ENCODE results near the gene R3HDM4. TPM values are rescaled to one million over a fixed set of nuclear protein-coding genes. Genes with fewer than 3 reads are reported as not detected.

Gene R3HDM4
- polyA plus RNA-seq, 1 donor, result 28.6 TPM

GRCh38 chr19:947090-947706, 34.2 kb upstream of the R3HDM4 start:
- no peak for DNase-seq

DNA sequence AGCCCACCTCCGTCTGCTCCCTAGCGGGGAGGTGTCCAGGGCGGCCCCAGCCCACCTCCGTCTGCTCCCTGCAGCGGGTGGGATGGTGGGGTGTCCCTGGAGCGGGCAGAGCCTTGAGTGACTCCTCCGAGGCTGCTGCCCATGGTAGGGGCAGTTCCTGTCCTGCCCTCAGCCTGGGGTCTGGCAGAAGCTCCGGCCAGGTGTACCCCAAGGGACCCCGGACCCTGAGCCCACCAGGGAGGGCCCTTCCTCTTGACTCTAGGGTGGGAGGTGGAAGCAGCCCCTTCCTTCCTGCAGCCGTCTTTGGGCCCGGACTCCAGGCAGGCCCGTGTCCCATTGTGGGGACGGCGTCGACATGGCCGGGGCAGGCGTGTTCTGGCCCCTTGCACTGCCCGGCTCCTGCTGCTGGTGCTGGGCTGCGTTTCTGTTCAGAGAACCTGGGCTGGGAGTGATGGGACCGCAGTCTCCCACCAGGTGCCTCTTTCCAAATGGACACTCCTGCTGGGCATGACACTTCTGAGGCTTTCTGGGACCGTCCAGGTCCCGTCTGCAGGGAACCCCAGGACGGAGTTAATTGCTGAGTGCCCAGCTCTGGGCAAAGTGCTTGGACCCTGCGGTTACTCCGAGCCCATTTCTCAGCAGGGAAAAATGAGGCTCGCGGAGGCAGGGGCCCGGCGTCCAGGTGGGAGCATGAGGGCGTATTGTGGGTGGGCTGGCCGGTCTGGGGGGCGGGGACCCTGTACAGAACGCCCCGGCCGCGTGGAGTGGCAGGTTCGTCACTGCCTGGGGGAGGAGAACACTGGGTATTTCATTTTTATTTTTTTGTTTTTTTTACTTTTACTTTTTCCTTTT, 32.6 kb upstream of the R3HDM4 start:
- DNase-seq, result no peak

- DNase-seq, result no peak
Observed at GRCh38 chr19:944663-945241, 31.7 kb upstream of the R3HDM4 start.

- no peak for DNase-seq
Observed at GRCh38 chr19:944171-944567, 31.1 kb upstream of the R3HDM4 start.

DNA sequence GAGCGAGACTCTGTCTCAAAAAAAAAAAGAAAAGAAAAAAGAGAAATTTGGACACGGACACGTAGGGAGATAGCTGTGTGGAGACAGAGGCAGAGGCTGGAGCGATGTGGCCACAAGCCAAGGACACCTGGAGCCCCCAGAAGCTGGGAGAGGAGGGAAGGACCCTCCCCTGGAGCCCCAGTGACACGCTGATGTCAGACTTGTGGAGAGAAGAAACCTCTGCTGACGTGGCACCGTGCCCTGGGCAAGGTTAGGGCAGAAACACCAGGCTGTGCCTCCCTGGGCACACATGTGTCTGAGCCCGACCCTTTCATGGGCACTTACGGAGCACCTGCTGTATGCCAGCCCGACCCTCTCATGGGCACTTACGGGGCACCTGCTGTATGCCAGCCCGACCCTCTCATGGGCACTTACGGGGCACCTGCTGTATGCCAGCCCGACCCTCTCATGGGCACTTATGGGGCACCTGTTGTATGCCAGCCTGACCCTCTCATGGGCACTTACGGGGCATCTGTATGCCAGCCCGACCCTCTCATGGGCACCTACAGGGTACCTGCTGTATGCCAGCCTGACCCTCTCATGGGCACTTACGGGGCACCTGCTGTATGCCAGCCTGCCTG, 30.6 kb upstream of the R3HDM4 start:
- no peak for DNase-seq

DNA sequence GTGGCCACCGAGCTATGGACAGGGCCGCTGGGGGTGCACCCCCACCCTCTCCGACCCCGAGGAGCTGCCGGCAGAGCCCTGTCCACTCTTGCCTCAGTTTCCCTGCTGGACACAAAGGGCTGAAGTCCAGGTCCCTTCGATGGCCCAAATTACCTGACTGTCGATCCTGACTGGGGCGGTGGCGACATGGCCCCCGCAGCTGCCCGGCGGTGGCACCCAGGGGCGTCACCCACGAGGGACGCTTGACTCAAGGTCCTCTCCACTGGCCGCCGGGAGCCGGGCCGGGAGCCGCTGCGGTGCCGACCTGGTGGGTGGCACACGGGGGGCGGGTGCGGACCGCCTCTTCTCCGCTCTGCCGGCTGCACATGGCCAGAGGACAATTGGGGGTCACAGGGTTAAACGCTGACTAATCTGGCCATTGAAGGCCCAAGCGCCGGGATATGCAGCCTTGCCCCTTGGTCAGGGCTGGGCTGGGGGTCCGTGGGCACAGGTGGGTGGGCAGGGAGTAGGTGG, 29.2 kb upstream of the R3HDM4 start:
- DNase-seq, result no peak

DNA sequence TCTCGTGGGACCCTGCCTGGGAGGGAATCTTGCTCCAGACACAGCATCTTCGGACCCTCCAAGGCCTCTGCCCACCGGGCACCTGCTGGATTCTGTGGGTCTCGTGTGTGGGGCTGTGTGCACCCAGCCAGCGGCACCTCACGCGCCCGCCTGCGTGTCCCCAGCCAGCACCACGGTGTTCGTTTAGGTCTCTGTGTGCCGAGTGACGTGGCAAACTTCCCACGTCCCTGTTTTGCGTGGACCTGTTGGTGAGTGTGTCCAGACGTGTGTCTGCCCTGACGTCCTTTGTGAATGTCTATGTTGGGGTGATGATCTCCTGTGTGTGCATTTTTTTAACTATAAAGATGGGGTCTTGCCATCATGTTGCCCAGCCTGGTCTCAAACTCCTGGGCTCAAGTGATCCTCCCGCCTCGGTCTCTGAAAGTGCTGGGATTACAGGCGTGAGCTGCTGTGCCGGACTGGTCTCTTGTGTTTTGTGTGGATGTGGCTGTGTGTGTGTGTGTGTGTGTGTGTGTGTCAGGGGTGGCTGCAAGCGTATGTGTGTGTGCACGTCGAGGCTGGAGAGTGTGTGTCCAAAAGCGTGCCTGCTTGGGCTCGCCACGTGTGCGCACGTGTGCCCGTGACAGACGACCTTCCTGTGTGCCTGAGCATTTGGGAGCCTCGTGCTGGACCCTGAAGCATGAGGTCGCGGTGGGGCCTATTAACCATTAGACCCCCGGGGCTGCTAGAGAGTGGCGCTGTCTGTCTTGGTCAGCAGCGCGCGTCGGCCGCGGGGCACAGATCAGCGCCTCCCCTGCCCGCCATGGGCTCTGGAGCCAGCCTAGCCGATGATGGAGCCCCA, 28.5 kb upstream of the R3HDM4 start:
- no peak for DNase-seq

DNA sequence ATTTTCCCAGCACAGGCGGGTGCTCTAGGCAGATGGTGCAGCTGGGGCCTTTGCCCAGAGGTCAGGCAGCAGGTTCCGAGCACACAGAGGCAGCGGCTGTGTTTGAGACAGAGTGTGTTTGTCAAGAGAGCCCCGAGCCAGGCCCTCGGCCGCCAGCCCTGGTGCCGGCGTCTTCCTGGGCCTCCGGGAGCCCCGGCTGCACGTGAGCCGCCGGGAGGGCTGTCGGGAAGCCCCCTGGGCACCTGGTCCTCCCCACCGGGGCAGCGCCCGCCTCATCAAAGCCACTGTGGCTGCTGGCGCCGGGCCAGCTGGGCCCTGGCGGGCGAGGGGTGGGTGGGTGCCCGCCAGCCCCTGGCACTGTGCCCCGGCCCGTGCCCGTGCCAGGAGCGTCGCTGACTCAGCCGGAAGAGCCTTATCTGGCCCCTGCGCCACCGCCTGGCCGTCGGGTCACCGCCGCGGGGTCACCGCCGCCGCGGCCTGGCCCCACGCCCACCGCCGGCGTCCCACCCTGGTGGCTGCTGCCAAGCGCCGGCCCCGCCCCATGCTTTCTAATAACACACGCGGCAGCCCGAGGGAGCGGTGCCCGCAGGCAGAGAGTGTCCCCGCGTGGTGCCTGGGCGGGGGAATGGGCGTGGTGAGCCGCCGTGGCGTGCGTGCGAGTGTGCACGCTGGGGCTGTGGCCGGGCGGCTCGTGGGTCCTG, 27.7 kb upstream of the R3HDM4 start:
- no peak for DNase-seq

- no peak for DNase-seq
Observed at GRCh38 chr19:939922-940321, 26.9 kb upstream of the R3HDM4 start.

- no peak for DNase-seq
Observed at GRCh38 chr19:939439-939838, 26.4 kb upstream of the R3HDM4 start.

- no peak for DNase-seq
Observed at GRCh38 chr19:938233-938923, 25.4 kb upstream of the R3HDM4 start.

DNA sequence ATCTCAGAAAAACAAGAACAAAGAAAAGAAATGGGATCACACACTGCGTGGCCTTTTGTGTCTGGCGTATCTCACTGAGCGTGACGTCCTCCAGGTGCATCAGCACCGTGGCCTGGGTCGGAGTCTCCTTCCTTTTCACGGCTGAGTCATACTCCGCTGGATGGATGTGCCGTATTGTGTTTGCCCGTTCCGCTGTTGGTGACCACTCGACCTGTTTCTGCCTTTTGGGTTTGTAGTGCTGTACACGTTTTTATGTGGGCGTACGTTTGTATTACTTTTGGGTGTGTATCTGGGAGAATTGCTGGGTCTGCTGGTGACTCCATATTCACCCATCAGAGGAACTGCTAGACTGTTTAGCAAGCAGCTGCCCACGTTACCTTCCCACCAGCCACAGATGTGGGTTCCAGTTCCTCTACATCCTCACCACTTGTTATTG, 24.3 kb upstream of the R3HDM4 start:
- DNase-seq, result no peak

- DNase-seq, result no peak
Observed at GRCh38 chr19:936175-936546, 23.1 kb upstream of the R3HDM4 start.

DNA sequence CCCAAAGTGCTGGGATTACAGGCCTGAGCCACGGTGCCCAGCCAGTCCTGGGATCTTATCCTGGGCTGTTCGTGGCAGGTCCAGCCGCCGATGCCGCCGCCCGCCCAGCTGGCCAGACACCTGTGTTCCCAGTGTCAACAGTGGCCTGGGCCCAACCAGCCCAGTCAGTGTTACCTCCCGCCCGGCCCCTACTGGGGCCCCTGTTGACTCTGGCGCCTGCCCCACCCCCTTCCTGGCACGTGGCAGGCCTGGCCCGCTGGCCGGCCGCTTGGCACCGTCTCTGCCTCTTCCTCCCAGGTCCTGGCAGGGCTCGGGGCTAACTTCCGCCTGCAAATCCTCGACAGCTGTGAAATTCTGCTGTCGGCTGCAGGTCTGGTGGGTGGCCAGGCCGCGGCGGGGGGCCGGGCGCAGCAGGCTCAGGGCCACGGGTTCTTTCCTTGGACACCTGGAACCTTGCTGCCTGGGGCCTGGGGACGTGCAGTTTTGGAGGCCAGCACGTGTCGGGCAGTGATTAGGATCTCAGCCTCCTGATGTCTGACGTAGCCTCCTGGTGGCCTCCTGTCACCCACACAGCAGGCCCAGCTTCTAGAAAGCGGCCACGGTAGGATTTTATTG, 22.0 kb upstream of the R3HDM4 start:
- peak; percentile 85 for DNase-seq

GRCh38 chr19:934197-934840, 21.3 kb upstream of the R3HDM4 start:
- DNase-seq, result no peak

DNA sequence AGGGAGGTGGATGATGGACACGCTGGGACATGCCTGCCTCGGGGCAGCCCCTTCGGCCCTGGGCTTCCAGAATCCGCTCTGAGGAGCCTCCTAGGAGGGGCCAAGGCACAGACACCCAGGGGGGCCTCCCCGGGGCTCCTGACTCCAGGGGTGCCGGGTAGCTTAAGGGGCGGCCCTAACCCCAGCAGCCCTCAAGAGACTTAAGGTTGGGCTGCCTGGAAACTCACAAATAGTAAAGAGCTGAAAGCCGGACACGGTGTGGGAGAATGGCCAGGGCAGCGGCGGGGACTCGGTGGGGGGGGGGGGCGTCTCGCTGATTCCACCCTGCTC, 20.5 kb upstream of the R3HDM4 start:
- no peak for DNase-seq

DNA sequence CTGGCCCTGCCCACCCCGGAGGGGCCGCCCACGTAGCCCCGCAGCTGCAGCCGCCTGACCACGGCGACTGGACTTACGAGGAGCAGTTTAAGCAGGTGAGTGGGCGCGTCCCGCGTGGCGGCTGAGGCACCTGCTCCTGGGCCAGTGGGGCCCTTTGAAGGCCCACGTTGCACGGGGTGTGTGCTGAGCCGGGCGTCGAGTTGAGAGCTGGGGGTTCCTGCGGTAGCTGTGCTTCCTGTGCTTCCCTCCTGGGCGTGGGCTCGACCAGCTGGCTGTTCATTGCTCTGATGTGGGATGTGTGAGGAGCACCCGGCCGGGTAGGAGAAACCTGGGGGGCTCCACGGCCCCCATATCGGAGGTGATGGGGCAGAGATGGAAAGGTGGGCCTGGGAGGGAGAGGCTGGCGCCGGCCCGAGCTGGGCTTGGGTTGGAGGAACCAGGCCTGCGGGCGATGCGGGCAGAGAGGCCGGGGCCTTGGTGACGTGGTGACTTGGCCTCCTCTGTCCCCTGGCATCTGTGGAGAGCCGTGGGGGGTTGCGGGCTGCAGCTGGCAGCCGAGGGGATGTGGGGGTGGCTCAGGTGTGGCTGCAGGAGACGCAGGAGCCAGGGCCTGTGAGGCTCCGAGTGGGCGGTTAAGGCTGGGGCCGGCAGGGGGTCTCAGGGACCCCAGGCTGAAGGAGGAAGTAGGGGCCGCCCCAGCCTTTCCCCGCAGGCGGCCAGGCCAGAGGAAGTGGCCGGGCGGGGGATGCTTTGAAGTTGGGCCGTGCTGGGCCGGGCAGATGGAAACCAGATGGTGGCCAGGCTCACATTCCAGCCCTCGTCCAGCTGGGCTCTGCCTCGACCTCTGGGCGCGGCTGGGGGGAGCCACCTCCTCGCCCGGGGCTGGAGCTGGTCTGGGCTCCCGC, 19.9 kb upstream of the R3HDM4 start:
- DNase-seq, result no peak

DNA sequence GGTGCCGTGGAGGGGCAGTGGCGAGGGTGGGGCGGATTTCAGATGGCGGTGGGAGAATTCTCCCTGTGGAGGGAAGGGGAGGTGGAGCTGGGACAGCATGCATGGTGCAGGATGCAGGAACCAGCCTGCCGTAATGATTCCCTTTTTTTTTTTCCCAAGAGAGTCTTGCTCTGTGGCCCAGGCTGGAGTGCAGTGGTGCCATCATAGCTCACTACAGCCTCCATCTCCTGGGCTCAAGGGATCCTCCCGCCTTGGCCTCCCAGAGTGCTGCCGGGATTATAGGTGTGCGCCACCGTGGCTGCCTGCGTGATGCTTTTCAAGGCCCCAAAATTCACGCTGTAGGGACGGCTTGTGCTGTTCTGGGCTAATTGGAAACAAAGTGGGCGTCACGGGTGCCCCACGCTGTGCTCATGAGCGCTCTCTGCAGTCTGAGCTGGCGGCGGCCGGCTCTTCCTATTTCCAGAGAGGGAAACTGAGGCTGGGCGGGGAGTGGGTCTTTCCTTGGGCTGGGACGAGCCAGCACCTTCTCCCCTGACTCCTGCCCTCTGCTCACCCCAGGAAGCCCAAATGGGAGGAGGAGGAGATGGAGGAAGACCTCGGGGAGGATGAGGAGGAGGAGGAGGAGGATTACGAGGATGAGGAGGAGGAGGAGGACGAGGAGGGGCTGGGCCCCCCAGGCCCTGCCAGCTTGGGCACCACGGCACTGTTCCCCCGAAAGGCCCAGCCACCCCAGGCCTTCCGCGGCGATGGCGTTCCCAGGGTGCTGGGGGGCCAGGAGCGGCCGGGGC, 19.0 kb upstream of the R3HDM4 start:
- DNase-seq, result no peak
